Measurements from ENCODE around the gene LDAF1. TPM values are rescaled to one million over a fixed set of nuclear protein-coding genes. Genes with fewer than 3 reads are reported as not detected.
A peak's percentile ranks its signal among the peaks of the same experiment; 100 is the strongest.
"Not testable (repeated sequence)": the region's sequence is repeated elsewhere in the genome, so short reads cannot be mapped to it uniquely, and the experiment has no call there.

LDAF1 gene
- total RNA-seq, 1 donor from 2014 or later = 82.9 TPM

- not testable (repeated sequence) for H3K27me3 ChIP-seq (ENCODE audit: control insufficient read depth, insufficient read depth, low read length); DNase-seq (ENCODE audit: low read depth); H3K4me3 ChIP-seq (ENCODE audit: low read depth, low read length); H3K36me3 ChIP-seq (ENCODE audit: control insufficient read depth, insufficient read depth, low read length)
Observed at GRCh38 chr16:21153124-21153729, 5.2 kb upstream of the LDAF1 start.

DNA sequence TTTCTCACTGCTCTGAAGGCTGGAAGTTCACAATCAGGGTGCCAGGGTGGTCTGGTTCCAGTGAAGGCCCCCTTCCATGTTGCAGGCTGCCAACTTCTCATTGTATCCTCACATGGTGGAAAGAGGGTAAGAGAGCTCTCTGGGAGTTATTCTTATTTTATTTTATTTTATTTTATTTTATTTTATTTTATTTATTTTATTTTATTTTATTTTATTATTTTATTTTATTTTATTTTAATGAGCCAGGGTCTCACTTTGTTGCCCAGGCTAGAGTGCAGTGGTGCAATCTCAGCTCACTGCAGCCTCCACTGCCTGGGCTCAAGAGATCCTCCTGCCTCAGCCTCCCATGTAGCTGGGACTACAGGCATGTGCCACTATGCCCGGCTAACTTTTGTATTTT is 2.5 kb upstream of the LDAF1 start:
- not testable (repeated sequence) for H3K27me3 ChIP-seq (ENCODE audit: control insufficient read depth, insufficient read depth, low read length); H3K36me3 ChIP-seq (ENCODE audit: control insufficient read depth, insufficient read depth, low read length); H3K4me3 ChIP-seq (ENCODE audit: low read depth, low read length); DNase-seq (ENCODE audit: low read depth)

- peak; percentile 31 for DNase-seq (ENCODE audit: low read depth)
- no peak overlapping the region for H3K4me3 ChIP-seq (ENCODE audit: low read depth, low read length)
- no peaks in the 10 kb centered on the region for H3K36me3 ChIP-seq (ENCODE audit: control insufficient read depth, insufficient read depth, low read length)
- H3K27me3 ChIP-seq (ENCODE audit: control insufficient read depth, insufficient read depth, low read length) = no peaks in the 10 kb centered on the region
- TF ChIP-seq CTCF (IDR thresholded peaks at IDR 0.05; ENCODE audit: insufficient read depth, low read length, poor library complexity, severe bottlenecking) = peak; percentile 68
Observed at GRCh38 chr16:21156767-21157467, 1.6 kb upstream of the LDAF1 start.

DNA sequence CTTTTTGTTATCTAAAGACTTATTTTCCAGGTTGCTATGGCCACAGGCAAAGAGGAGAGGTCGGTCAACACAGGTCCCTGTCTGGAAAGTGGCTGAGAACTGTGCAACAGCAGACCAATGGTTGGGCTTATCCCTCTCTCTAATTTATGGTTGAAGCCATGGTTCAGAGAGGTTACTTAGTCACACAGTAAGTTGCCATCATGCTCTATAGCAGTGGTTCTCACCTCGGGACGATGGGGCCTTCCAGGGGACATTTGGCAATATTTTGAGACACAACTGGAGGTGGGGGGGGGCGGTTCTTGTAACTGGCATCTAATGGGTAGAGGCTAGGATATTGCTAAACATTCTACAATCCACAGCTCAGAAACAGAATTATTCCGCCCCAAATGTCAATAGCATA is 842 bp upstream of the LDAF1 start:
- no peak for DNase-seq (ENCODE audit: low read depth)
- no peak for TF ChIP-seq CTCF (IDR thresholded peaks at IDR 0.05; ENCODE audit: insufficient read depth, low read length, poor library complexity, severe bottlenecking)
- H3K4me3 ChIP-seq (ENCODE audit: low read depth, low read length) = no peak overlapping the region
- H3K27me3 ChIP-seq (ENCODE audit: control insufficient read depth, insufficient read depth, low read length) = no peaks in the 10 kb centered on the region
- no peaks in the 10 kb centered on the region for H3K36me3 ChIP-seq (ENCODE audit: control insufficient read depth, insufficient read depth, low read length)

DNA sequence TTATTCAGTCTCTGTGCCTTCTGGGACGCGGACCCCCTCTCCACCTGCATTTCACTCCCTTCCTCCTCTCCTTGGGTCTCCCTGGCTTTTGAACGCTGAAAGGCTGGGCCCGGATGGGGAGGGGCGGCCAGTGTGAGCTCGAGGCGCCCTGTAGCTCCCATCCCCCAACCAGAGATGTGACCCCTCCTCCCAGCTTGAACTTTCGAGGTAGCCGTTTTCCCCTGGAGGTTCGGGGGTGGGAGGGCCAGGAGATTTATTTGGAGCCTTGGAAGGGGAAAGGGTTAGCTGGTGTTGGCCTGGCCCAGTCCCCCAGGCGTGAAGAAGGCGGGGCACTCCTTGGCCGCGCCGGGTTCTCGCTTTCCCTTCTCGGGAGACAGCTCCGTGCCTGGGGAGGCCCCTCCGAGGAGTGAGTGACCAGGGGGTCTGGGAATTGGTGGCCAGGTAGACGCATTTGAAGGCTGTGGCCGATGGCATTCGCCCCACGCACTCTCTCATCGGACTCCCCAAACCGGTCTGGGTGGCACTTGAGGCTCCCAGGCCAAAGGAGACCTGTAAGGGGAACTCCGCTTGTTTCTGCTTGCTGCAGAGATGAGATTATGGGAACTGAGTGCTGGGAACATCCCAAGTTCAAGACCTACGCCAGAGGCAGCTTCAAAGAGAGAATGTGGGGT is 942 bp downstream of the LDAF1 start:
- TF ChIP-seq CTCF (IDR thresholded peaks at IDR 0.05; ENCODE audit: insufficient read depth, low read length, poor library complexity, severe bottlenecking) = no peak
- Histone ChIP-seq H3K36me3 (ENCODE audit: control insufficient read depth, insufficient read depth, low read length) (no peaks in the 10 kb centered on the region), H3K4me3 (ENCODE audit: low read depth, low read length) (peak overlapping the region; percentile 68), H3K27me3 (ENCODE audit: control insufficient read depth, insufficient read depth, low read length) (no peaks in the 10 kb centered on the region)
- no peak for DNase-seq (ENCODE audit: low read depth)

DNA sequence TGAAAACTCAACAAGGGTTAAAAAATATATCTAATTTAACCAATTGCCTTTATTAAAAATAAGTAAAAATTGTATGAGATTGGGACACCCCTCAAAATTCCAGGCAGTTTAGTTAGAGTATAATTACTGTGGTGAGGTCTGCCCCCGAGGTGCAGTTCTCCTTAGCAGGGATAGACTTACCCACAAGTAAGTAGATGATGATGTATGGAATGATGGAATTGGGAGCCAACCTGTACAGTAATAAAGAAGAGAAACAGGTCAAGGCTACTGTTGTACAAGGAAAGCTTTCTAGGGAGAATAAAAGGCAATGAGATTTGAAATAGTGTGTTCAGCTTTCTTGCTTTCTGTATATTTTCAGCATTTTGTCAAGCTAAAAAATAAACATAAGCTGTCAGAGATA is 1.8 kb downstream of the LDAF1 start:
- no peak for DNase-seq (ENCODE audit: low read depth)
- Histone ChIP-seq H3K27me3 (ENCODE audit: control insufficient read depth, insufficient read depth, low read length) (no peaks in the 10 kb centered on the region), H3K4me3 (ENCODE audit: low read depth, low read length) (no peak overlapping the region), H3K36me3 (ENCODE audit: control insufficient read depth, insufficient read depth, low read length) (no peaks in the 10 kb centered on the region)
- TF ChIP-seq CTCF (IDR thresholded peaks at IDR 0.05; ENCODE audit: insufficient read depth, low read length, poor library complexity, severe bottlenecking) = no peak

All from kidney epithelial cell (primary cell).